ENCODE results near the gene PALLD. TPM values are rescaled to one million over a fixed set of nuclear protein-coding genes. Genes with fewer than 3 reads are reported as not detected.

The PALLD gene
- total and polyA plus RNA-seq, 2 donors (not counting 3 experiments of a cell fraction or from before 2014, with no cell fraction given): 13.4 to 48.2 TPM

- Histone ChIP-seq H3K4me2 (ENCODE audit: insufficient read depth, low read length) (no peak overlapping the region), H3K79me2 (ENCODE audit: control insufficient read depth, insufficient read depth, low read length) (no peaks in the 10 kb centered on the region), H3K36me3 (ENCODE audit: control insufficient read depth in 2 of 2, extremely low read depth in 1 of 2, insufficient read depth in 2 of 2, low read length in 2 of 2) (no peaks in the 10 kb centered on the region), H3K9me1 (replicated peaks; ENCODE audit: control insufficient read depth, extremely low read depth, insufficient read depth, low read length) (no peaks in the 10 kb centered on the region), H3K9ac (replicated peaks; ENCODE audit: extremely low read depth, insufficient read depth, low read length) (no peak overlapping the region), H4K20me1 (replicated peaks; ENCODE audit: control insufficient read depth, extremely low read depth, insufficient read depth, low read length) (no peaks in the 10 kb centered on the region), H2AFZ (ENCODE audit: low read depth, low read length) (no peak overlapping the region), H3K27me3 (ENCODE audit: control insufficient read depth in 2 of 2, insufficient read depth in 2 of 2, low read length in 2 of 2) (no peaks in the 10 kb centered on the region), H3K4me1 (ENCODE audit: control insufficient read depth, extremely low read depth, insufficient read depth, low read length) (no peaks in the 10 kb centered on the region), H3K27ac (ENCODE audit: insufficient read depth, low read depth, low read length) (no peak overlapping the region), H3K9me3 (replicated peaks; ENCODE audit: control insufficient read depth, insufficient read depth, low read length) (no peaks in the 10 kb centered on the region), H3K4me3 (replicated peaks in 1 of 3; ENCODE audit: insufficient read depth in 1 of 3, low read depth in 1 of 3, low read length in 3 of 3) (no peak overlapping the region)
- ChIA-PET CTCF (no interaction called here), POLR2A (no interaction called here)
- intact Hi-C loops (cut with micrococcal nuclease): no loop called here
- dilution Hi-C loops (cut with MboI; ENCODE audit: extremely low pct_ligation_motif_present, low sequenced_read_pairs): no loop called here
- DNase-seq (ENCODE audit: low read depth, low spot score) (no peak), FAIRE-seq (no peak)
- TF ChIP-seq CTCF (IDR thresholded peaks at IDR 0.05; ENCODE audit: extremely low read depth in 1 of 2, insufficient read depth in 1 of 2, low read depth in 1 of 2, low read length in 2 of 2) (no peak), MYC (IDR thresholded peaks at IDR 0.05; ENCODE audit: low read depth, low read length) (no peak), JUN (IDR thresholded peaks at IDR 0.05; ENCODE audit: borderline replicate concordance, insufficient read depth, insufficient read length, low read depth) (no peak)
- BruUV-seq (replicated peaks): no TSS peak
These were observed 180.2 kb downstream of the PALLD start for GRCh38 chr4:168677063-168677462.

- no peaks in the 10 kb centered on the region for H3K4me1 ChIP-seq (ENCODE audit: control insufficient read depth, extremely low read depth, insufficient read depth, low read length)
- H3K9me3 ChIP-seq (replicated peaks; ENCODE audit: control insufficient read depth, insufficient read depth, low read length): no peaks in the 10 kb centered on the region
- H3K9ac ChIP-seq (replicated peaks; ENCODE audit: extremely low read depth, insufficient read depth, low read length): no peak overlapping the region
- H3K27ac ChIP-seq (ENCODE audit: insufficient read depth, low read depth, low read length): no peak overlapping the region
- no TSS peak for BruUV-seq (replicated peaks)
- H4K20me1 ChIP-seq (replicated peaks; ENCODE audit: control insufficient read depth, extremely low read depth, insufficient read depth, low read length): no peaks in the 10 kb centered on the region
- TF ChIP-seq CTCF (IDR thresholded peaks at IDR 0.05; ENCODE audit: extremely low read depth in 1 of 2, insufficient read depth in 1 of 2, low read depth in 1 of 2, low read length in 2 of 2) (no peak), POLR2A (IDR thresholded peaks at IDR 0.05; ENCODE audit: low read depth, low read length) (no peak), MAX (IDR thresholded peaks at IDR 0.05; ENCODE audit: insufficient read depth, insufficient read length) (no peak), EZH2 (IDR thresholded peaks at IDR 0.05; ENCODE audit: borderline replicate concordance, low read depth, low read length, severe bottlenecking) (no peak), MYC (IDR thresholded peaks at IDR 0.05; ENCODE audit: low read depth, low read length) (no peak)
- no peak overlapping the region for H2AFZ ChIP-seq (ENCODE audit: low read depth, low read length)
- no peaks in the 10 kb centered on the region for H3K9me1 ChIP-seq (replicated peaks; ENCODE audit: control insufficient read depth, extremely low read depth, insufficient read depth, low read length)
- POLR2A ChIA-PET: no interaction called here
- FAIRE-seq: no peak
- no peak for DNase-seq (ENCODE audit: low read depth, low spot score)
- H3K4me3 ChIP-seq (replicated peaks in 1 of 3; ENCODE audit: insufficient read depth in 1 of 3, low read depth in 1 of 3, low read length in 3 of 3): no peak overlapping the region
- CTCF ChIA-PET: no interaction called here
- H3K4me2 ChIP-seq (ENCODE audit: insufficient read depth, low read length): no peak overlapping the region
- no peaks in the 10 kb centered on the region for H3K27me3 ChIP-seq (ENCODE audit: control insufficient read depth in 2 of 2, insufficient read depth in 2 of 2, low read length in 2 of 2)
- no peaks in the 10 kb centered on the region for H3K79me2 ChIP-seq (ENCODE audit: control insufficient read depth, insufficient read depth, low read length)
- dilution Hi-C loops (cut with MboI; ENCODE audit: extremely low pct_ligation_motif_present, low sequenced_read_pairs): no loop called here
- no peaks in the 10 kb centered on the region for H3K36me3 ChIP-seq (ENCODE audit: control insufficient read depth in 2 of 2, extremely low read depth in 1 of 2, insufficient read depth in 2 of 2, low read length in 2 of 2)
- intact Hi-C loops (cut with micrococcal nuclease): no loop called here
These were observed 181.0 kb downstream of the PALLD start for GRCh38 chr4:168677879-168678278.

Data from endothelial cell of umbilical vein (primary cell).